Urinary bladder (tissue), 4 donors: ENCODE data around the gene PRTFDC1. TPM values are rescaled to one million over a fixed set of nuclear protein-coding genes. Genes with fewer than 3 reads are reported as not detected.

Source experiments
- DNase-seq: peaks from one replicate; pipeline ENCODE4 v3.0.0-alpha.2; 2015; ENCODE audit errors: extremely low spot score
- H3K27ac ChIP-seq: one replicate; pipeline ENCODE4 v1.5.1; 2013; ENCODE audit warnings: low read depth, mild to moderate bottlenecking, moderate library complexity
- H3K36me3 ChIP-seq: one replicate; pipeline ENCODE4 v1.6.1; 2013; ENCODE audit warnings: mild to moderate bottlenecking, moderate library complexity; ENCODE audit not compliant: insufficient read depth
- H3K4me1 ChIP-seq: one replicate; pipeline ENCODE4 v1.6.1; 2013; ENCODE audit warnings: mild to moderate bottlenecking, moderate library complexity; ENCODE audit not compliant: insufficient read depth
- H3K4me3 ChIP-seq: one replicate; pipeline ENCODE4 v1.5.1; 2013; ENCODE audit warnings: low read depth, low read length
- WGBS: extraction: QIAGEN DNeasy Blood & Tissue Kit; methylation state at CpG from one replicate; pipeline ENCODE4 v1.1.7; 2013; 5-methylcytosine and 5-hydroxymethylcytosine counted together
- polyA plus RNA-seq: library from polyadenylated mRNA; stranded (reverse); fragments of 200-250 nt; gene quantifications from one replicate; pipeline ENCODE4 v1.2.3, GENCODE V29; 2013
- total RNA-seq: library from RNA; depleted of rRNA; stranded (reverse); fragments of >200 nt; gene quantifications from one replicate; pipeline ENCODE4 v1.2.3, GENCODE V29; 2014
- donor health status: healthy with polysubstance abuse.
- donor health status: healthy.

PRTFDC1 gene
- total and polyA plus RNA-seq, 2 donors = 14.6 to 29.2 TPM

DNA sequence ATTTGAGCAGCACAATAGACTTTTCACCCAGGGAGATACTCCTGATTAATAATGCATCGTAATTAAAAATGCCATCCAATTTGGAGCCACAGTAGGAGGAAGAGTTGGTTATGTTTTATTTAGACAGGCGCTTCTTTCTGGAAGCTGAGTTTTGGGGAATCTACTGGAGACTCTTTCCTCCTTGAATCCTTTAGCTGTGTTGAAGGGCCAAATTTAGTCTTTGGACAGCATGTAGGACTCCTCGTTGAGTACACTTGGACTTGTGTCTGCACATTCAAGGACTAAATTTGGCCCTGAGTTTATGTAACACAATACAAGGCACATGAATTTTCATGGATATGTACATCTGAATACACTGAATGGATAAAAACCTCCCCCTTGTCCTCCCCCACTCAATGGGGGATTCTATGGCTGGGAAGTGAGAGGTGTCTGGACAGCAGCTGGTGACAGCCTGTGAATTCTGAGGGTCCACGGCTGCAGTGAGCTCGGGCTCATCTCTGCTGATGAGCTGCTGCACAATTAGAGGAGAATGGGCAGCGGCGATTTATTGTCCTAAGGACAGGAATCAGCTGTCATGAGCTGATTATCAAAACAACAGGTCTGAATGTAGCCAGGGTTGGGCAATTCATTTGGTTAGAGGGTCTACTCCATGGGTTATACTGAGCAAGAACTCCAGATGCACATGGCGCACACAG lies 95.2 kb downstream of the PRTFDC1 start:
- no peak for DNase-seq
- WGBS = 90% methylated on average over 8 of the region's 8 CpGs
- no peak overlapping the region for H3K27ac ChIP-seq
- H3K36me3 ChIP-seq = no peaks in the 10 kb centered on the region
- no peaks in the 10 kb centered on the region for H3K4me1 ChIP-seq
- no peak overlapping the region for H3K4me3 ChIP-seq

- no peak overlapping the region for H3K27ac ChIP-seq
- no peak overlapping the region for H3K4me3 ChIP-seq
- no peak for DNase-seq
- no peaks in the 10 kb centered on the region for H3K4me1 ChIP-seq
- H3K36me3 ChIP-seq = no peaks in the 10 kb centered on the region
- 92% methylated on average over 6 of the region's 6 CpGs for WGBS
Observed at GRCh38 chr10:24854256-24854655, 98.2 kb downstream of the PRTFDC1 start.

GRCh38 chr10:24853661-24854060 lies 98.7 kb downstream of the PRTFDC1 start:
- H3K27ac ChIP-seq = no peak overlapping the region
- no peak for DNase-seq
- no peaks in the 10 kb centered on the region for H3K36me3 ChIP-seq
- no peaks in the 10 kb centered on the region for H3K4me1 ChIP-seq
- no peak overlapping the region for H3K4me3 ChIP-seq

- DNase-seq = no peak
- 87% methylated on average over 11 of the region's 11 CpGs for WGBS
- H3K4me3 ChIP-seq = no peak overlapping the region
- no peaks in the 10 kb centered on the region for H3K36me3 ChIP-seq
- H3K4me1 ChIP-seq = no peaks in the 10 kb centered on the region
- H3K27ac ChIP-seq = no peak overlapping the region
Observed at GRCh38 chr10:24851629-24852028, 100.8 kb downstream of the PRTFDC1 start.

GRCh38 chr10:24850727-24851296 lies 101.6 kb downstream of the PRTFDC1 start:
- H3K27ac ChIP-seq = no peak overlapping the region
- 81% methylated on average over 1 of the region's 1 CpG for WGBS
- H3K36me3 ChIP-seq = no peaks in the 10 kb centered on the region
- no peak for DNase-seq
- H3K4me3 ChIP-seq = no peak overlapping the region
- H3K4me1 ChIP-seq = no peaks in the 10 kb centered on the region

- Histone ChIP-seq H3K36me3 (no peaks in the 10 kb centered on the region), H3K27ac (no peak overlapping the region), H3K4me1 (no peaks in the 10 kb centered on the region), H3K4me3 (no peak overlapping the region)
- 88% methylated on average over 9 of the region's 9 CpGs for WGBS
- DNase-seq = no peak
Observed at GRCh38 chr10:24849501-24850299, 102.7 kb downstream of the PRTFDC1 start.

DNA sequence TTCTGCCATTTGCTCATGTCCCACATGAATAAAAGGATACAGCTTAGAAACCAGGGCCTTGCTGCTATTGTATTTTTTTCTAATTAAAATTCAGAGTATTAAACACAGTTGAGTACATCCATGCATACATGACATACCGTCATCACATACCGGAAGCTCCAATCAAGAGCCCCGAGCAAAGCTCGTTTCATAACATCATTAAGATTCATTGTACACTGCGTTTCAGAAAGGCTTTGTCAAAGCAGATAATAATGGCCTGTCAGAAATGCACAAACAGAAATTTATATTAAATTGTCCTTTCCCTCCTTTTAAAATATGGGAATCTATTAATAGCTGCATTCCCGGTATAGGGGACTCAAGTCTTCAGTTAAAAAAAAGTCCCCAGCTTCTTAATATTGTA lies 103.4 kb downstream of the PRTFDC1 start:
- H3K4me1 ChIP-seq = no peaks in the 10 kb centered on the region
- 85% methylated on average over 6 of the region's 6 CpGs for whole genome bisulfite sequencing
- no peaks in the 10 kb centered on the region for H3K36me3 ChIP-seq
- no peak for DNase-seq
- no peak overlapping the region for H3K4me3 ChIP-seq
- H3K27ac ChIP-seq = no peak overlapping the region

GRCh38 chr10:24848195-24848594 lies 104.2 kb downstream of the PRTFDC1 start:
- DNase-seq = no peak
- no peaks in the 10 kb centered on the region for H3K4me1 ChIP-seq
- no peaks in the 10 kb centered on the region for H3K36me3 ChIP-seq
- H3K4me3 ChIP-seq = no peak overlapping the region
- 32% methylated on average over 6 of the region's 6 CpGs for WGBS
- H3K27ac ChIP-seq = no peak overlapping the region

DNA sequence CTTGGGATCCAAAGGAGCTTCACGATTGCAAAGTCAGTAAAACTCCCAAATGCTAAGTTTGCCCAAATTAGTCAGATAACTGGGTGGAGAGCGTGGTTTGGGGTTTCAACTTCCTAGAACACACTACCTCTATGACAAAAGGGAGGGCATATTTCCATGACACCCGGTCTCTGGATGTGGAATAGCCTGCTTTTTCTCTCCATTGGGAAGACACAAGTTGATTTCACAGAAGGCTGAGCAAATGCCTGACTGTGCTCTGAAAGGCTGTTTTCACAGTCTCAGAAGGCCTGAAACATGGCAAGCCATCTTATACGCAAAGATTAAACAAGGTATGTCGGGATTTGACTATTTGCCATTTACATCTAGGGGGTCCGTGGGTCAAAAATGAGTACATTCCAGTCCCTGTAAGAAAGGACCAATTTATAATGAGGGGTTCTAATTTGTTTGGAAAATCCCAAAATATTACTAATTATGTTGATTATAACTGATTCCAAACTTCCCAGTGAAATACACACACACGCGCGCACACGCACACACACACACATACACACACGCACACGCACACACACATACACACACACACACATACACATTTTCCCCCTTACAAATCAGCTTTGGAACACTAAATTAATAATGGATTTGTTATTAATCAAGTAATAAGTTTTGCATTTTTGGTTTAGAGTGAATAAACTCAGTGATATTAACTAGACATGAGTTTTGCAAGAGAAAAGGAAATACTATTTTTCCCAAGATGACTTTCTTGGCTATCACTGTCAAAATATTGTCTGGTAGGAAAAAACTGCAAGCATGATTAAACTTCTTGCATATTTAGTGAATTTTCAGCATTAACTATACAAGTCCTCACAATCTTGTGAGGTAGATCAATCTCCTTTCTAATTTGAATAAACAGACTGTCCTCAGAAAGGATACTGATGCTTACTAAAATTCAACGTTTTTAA lies 105.0 kb downstream of the PRTFDC1 start:
- Histone ChIP-seq H3K27ac (no peak overlapping the region), H3K4me1 (no peaks in the 10 kb centered on the region), H3K4me3 (no peak overlapping the region), H3K36me3 (no peaks in the 10 kb centered on the region)
- no peak for DNase-seq
- 90% methylated on average over 13 of the region's 13 CpGs for WGBS

- no peaks in the 10 kb centered on the region for H3K36me3 ChIP-seq
Observed at GRCh38 chr10:24844742-24845141, 107.7 kb downstream of the PRTFDC1 start.

DNA sequence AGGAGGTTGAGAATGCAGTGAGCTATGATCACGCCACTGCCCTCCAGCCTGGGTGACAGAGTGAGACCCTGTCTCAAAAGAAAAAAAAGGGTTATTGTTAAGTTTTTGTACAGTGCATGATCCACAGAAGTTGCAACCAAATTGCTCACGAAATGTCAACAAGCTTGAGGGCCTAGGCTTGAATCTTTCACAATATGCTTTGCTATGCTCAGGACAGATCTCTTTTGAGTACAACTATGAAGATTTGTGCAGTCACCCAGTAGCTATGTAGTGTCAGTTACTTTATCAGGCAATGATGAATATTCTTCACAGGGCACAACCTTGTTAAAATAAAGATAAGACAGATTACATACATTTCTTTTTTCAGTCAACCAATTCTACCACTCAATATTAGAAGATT lies 109.2 kb downstream of the PRTFDC1 start:
- Histone ChIP-seq H3K4me3 (no peak overlapping the region), H3K36me3 (no peaks in the 10 kb centered on the region), H3K27ac (no peak overlapping the region), H3K4me1 (no peaks in the 10 kb centered on the region)
- DNase-seq = no peak
- WGBS = 47% methylated on average over 2 of the region's 2 CpGs

More at GRCh38 chr10:24844742-24845141, 107.7 kb downstream of the PRTFDC1 start:
- H3K27ac ChIP-seq = no peak overlapping the region
- no peaks in the 10 kb centered on the region for H3K4me1 ChIP-seq
- 90% methylated on average over 2 of the region's 2 CpGs for WGBS
- no peak for DNase-seq
- H3K4me3 ChIP-seq = no peak overlapping the region

GRCh38 chr10:24842856-24843255 lies 109.5 kb downstream of the PRTFDC1 start:
- Histone ChIP-seq H3K4me1 (no peaks in the 10 kb centered on the region), H3K27ac (no peak overlapping the region), H3K36me3 (no peaks in the 10 kb centered on the region), H3K4me3 (no peak overlapping the region)
- no peak for DNase-seq
- WGBS = 51% methylated on average over 2 of the region's 2 CpGs

DNA sequence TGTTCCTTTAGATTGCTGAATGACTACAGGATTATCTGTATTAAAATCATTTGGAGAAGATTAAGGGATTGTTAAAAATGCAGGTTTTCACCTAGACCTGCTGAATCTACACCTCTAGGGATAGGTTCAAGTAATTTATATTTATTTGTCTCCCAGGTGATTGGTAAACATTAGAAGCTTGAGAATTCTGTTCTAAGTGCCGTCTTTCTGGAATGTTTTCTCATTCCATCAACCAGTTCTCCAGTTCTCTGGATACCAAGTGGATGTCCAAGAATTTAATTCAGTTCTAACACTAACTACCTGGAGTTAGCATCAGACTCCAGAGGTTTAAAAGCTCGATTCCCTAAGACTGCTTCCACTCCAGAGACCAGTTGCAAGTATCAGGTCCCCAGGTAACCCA lies 110.9 kb downstream of the PRTFDC1 start:
- Histone ChIP-seq H3K4me1 (no peaks in the 10 kb centered on the region), H3K36me3 (no peaks in the 10 kb centered on the region), H3K4me3 (no peak overlapping the region), H3K27ac (no peak overlapping the region)
- no peak for DNase-seq
- 94% methylated on average over 2 of the region's 2 CpGs for WGBS
